ENCODE results near the gene MAGI2. TPM values are rescaled to one million over a fixed set of nuclear protein-coding genes. Genes with fewer than 3 reads are reported as not detected.

The MAGI2 gene
- total RNA-seq, 1 donor from 2014 or later = 4.0 TPM

- Histone ChIP-seq H3K4me1 (peaks cover 3 to 6% of the 10 kb centered on the region in 2 donors), H3K4me3 (no peak overlapping the region), H3K36me3 (no peaks in the 10 kb centered on the region), H3K9me3 (no peaks in the 10 kb centered on the region), H3K27ac (no peak overlapping the region), H3K27me3 (no peaks in the 10 kb centered on the region)
- no peak for TF ChIP-seq CTCF (IDR thresholded peaks at IDR 0.05)
- intact Hi-C loops (cut with DNase I) = loop anchor here (5.0 kb wide), 1 partner anchor 686 kb away; no protein-coding TSS in a partner anchor
- DNase-seq (ENCODE audit: low spot score in 2 of 2) = no peak
These were observed 750.1 kb downstream of the MAGI2 start for GRCh38 chr7:78703391-78703790.

GRCh38 chr7:78702770-78703169 is 750.7 kb downstream of the MAGI2 start:
- Histone ChIP-seq H3K4me1 (peaks cover 3 to 6% of the 10 kb centered on the region in 2 donors), H3K4me3 (no peak overlapping the region), H3K27me3 (no peaks in the 10 kb centered on the region), H3K27ac (peak overlapping the region in 1 of 2 donors; percentile 62), H3K9me3 (no peaks in the 10 kb centered on the region), H3K36me3 (no peaks in the 10 kb centered on the region)
- no peak for TF ChIP-seq CTCF (IDR thresholded peaks at IDR 0.05)
- no peak for DNase-seq (ENCODE audit: low spot score in 2 of 2)
- intact Hi-C loops (cut with DNase I) = loop anchor here (5.0 kb wide), 1 partner anchor 685 kb away; no protein-coding TSS in a partner anchor

GRCh38 chr7:78695826-78696225 is 757.6 kb downstream of the MAGI2 start:
- H3K36me3 ChIP-seq = no peaks in the 10 kb centered on the region
- no peaks in the 10 kb centered on the region for H3K4me1 ChIP-seq
- H3K27ac ChIP-seq = no peak overlapping the region
- no peak for TF ChIP-seq CTCF (IDR thresholded peaks at IDR 0.05)
- no peaks in the 10 kb centered on the region for H3K9me3 ChIP-seq
- DNase-seq (ENCODE audit: low spot score in 2 of 2) = no peak
- intact Hi-C loops (cut with DNase I) = no loop called here
- no peak overlapping the region for H3K4me3 ChIP-seq
- no peaks in the 10 kb centered on the region for H3K27me3 ChIP-seq

GRCh38 chr7:78691584-78691983 is 761.9 kb downstream of the MAGI2 start:
- no peaks in the 10 kb centered on the region for H3K27me3 ChIP-seq
- no peak for TF ChIP-seq CTCF (IDR thresholded peaks at IDR 0.05)
- no peak for DNase-seq (ENCODE audit: low spot score in 2 of 2)
- intact Hi-C loops (cut with DNase I) = no loop called here
- no peak overlapping the region for H3K27ac ChIP-seq
- H3K4me3 ChIP-seq = no peak overlapping the region
- H3K36me3 ChIP-seq = no peaks in the 10 kb centered on the region
- no peaks in the 10 kb centered on the region for H3K4me1 ChIP-seq
- H3K9me3 ChIP-seq = no peaks in the 10 kb centered on the region

GRCh38 chr7:78690174-78690573 is 763.3 kb downstream of the MAGI2 start:
- no peak overlapping the region for H3K4me3 ChIP-seq

More at GRCh38 chr7:78690174-78690573, 763.3 kb downstream of the MAGI2 start:
- no peak for DNase-seq (ENCODE audit: low spot score in 2 of 2)
- H3K27ac ChIP-seq = no peak overlapping the region
- no peaks in the 10 kb centered on the region for H3K9me3 ChIP-seq
- no peaks in the 10 kb centered on the region for H3K4me1 ChIP-seq
- H3K27me3 ChIP-seq = no peaks in the 10 kb centered on the region
- H3K36me3 ChIP-seq = no peaks in the 10 kb centered on the region
- no peak for TF ChIP-seq CTCF (IDR thresholded peaks at IDR 0.05)
- intact Hi-C loops (cut with DNase I) = no loop called here

Measured in ascending aorta (tissue), 2 donors.